GM06990 (cell line): ENCODE measurements around the gene ATP2C1.

ENCODE experiments used
- DNase-seq: peaks from one replicate; pipeline ENCODE4 v3.0.0-alpha.2; 2011; ENCODE audit not compliant: insufficient read length; ENCODE audit errors: extremely low read depth
- H3K27me3 ChIP-seq: replicated peaks from 2 replicates; pipeline ENCODE4 v1.6.0; 2011; ENCODE audit warnings: low read length; ENCODE audit not compliant: control insufficient read depth, insufficient read depth
- H3K36me3 ChIP-seq: 2 replicates; pipeline ENCODE4 v1.5.1; 2011; ENCODE audit warnings: low read length; ENCODE audit not compliant: control insufficient read depth, insufficient read depth
- H3K4me3 ChIP-seq: replicated peaks from 2 replicates; pipeline ENCODE4 v1.5.1; 2011; ENCODE audit warnings: low read depth, mild to moderate bottlenecking, control low read depth, low read length
- CTCF ChIP-seq: IDR thresholded peaks from 2 replicates; pipeline ENCODE4 v1.5.1; 2011; ENCODE audit warnings: low read length, control low read depth, mild to moderate bottlenecking, inconsistent platforms; ENCODE audit not compliant: insufficient read depth, poor library complexity, severe bottlenecking

Gene ATP2C1

GRCh38 chr3:130934442-130935089 is 40.7 kb downstream of the ATP2C1 start:
- Histone ChIP-seq H3K36me3 (no peaks in the 10 kb centered on the region), H3K27me3 (no peaks in the 10 kb centered on the region), H3K4me3 (no peak overlapping the region)
- TF ChIP-seq CTCF, result no peak
- no peak for DNase-seq

DNA sequence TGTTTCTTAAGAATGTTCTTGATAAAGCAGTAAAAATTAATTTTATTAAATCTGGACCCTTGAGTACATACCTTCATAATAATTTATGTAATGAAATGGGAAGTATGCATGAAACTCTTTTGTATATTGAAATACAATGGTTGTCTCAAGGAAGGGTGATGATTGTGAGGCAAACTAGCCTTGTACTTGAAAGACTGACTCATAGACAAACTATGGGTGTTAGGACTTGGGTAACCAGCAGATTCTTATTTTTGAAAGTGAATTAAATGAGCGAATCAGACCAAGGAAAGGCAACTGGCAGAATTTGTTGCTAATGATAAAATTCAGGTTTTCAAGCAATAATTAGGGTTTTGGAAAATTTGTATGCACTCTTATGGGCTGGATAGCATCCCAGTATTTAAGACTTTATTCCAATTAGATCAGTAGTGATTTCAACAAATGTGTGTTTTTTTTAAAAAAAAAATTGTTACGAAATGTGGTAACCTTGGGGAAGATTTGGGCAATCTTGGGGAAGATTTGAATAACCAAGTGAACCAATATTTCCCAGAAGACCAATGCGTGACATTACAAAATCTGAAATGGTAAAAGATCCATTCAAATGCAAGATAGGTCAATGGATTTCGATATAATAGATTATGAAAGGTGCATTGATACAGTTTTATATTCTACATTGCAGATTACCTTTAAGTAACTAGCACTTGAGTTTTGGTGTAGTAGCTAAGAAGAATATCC is 42.0 kb downstream of the ATP2C1 start:
- H3K27me3 ChIP-seq, result no peaks in the 10 kb centered on the region
- no peak overlapping the region for H3K4me3 ChIP-seq
- no peak for DNase-seq
- TF ChIP-seq CTCF, result no peak
- no peaks in the 10 kb centered on the region for H3K36me3 ChIP-seq

DNA sequence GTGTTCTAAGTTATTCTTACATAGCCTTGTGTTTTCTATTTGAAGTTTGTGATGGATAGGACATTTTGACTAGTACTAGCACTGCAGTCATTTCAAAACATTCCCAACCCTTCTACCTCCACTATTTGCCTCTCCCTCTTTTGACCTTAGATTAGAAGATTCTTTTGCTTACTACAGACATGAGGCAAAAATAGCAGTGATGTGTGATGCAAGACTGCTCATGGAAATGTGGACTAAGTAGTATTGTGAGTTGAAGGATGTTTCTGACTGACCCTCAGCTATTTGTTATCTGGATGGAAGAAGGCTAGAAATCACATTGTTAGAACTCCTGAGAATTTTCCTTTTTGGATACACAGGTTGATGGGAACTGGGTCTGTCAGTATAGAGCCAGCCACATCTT is 45.9 kb downstream of the ATP2C1 start:
- H3K36me3 ChIP-seq, result peaks cover 3% of the 10 kb centered on the region
- DNase-seq, result no peak
- no peak overlapping the region for H3K4me3 ChIP-seq
- H3K27me3 ChIP-seq, result no peaks in the 10 kb centered on the region
- no peak for TF ChIP-seq CTCF

- Histone ChIP-seq H3K36me3 (peaks cover 5% of the 10 kb centered on the region), H3K4me3 (no peak overlapping the region), H3K27me3 (no peaks in the 10 kb centered on the region)
- no peak for DNase-seq
- no peak for TF ChIP-seq CTCF
These were observed 47.9 kb downstream of the ATP2C1 start for GRCh38 chr3:130941793-130942192.

GRCh38 chr3:130946882-130947281 is 53.0 kb downstream of the ATP2C1 start:
- Histone ChIP-seq H3K36me3 (peaks cover 5% of the 10 kb centered on the region), H3K4me3 (no peak overlapping the region), H3K27me3 (no peaks in the 10 kb centered on the region)
- no peak for DNase-seq
- no peak for TF ChIP-seq CTCF
